ENCODE measurements around the gene LMAN2.
"Not testable (repeated sequence)": the region's sequence is repeated elsewhere in the genome, so short reads cannot be mapped to it uniquely, and the experiment has no call there.

LMAN2 gene

GRCh38 chr5:177362292-177362609 is 10.8 kb upstream of the LMAN2 start:
- POLR2A ChIA-PET = interaction anchor here (0.5 to 1.5 kb wide), 3 partner anchors 9 to 148 kb away, joined by 3 to 6 read pairs (median 6); partner anchors contain the start of genes DOK3 and LMAN2
- DNase-seq (ENCODE audit: extremely low spot score) = no peak
- CTCF ChIA-PET = interaction anchor here (1.0 to 35.5 kb wide), 8 partner anchors 10 to 249 kb away, joined by 3 to 734 read pairs (median 14); partner anchors contain the start of genes LMAN2 and SLC34A1
- no peak for TF ChIP-seq CTCF (IDR thresholded peaks at IDR 0.05; ENCODE audit: control extremely low read depth, extremely low read depth, low read depth, missing control alignments)

GRCh38 chr5:177361418-177362291 is 10.2 kb upstream of the LMAN2 start:
- ChIA-PET POLR2A (interaction anchor here (0.5 to 1.5 kb wide), 4 partner anchors 9 to 148 kb away, joined by 3 to 6 read pairs (median 6); partner anchors contain the start of genes DOK3 and LMAN2), CTCF (interaction anchor here (1.0 to 35.5 kb wide), 13 partner anchors 10 to 249 kb away, joined by 3 to 734 read pairs (median 3); partner anchors contain the start of genes LMAN2 and SLC34A1)
- DNase-seq (ENCODE audit: extremely low spot score) = no peak
- TF ChIP-seq CTCF (IDR thresholded peaks at IDR 0.05; ENCODE audit: control extremely low read depth, extremely low read depth, low read depth, missing control alignments) = no peak

- not testable (repeated sequence) for DNase-seq (ENCODE audit: extremely low spot score)
- CTCF ChIA-PET = interaction anchor here (1.0 to 35.5 kb wide), 12 partner anchors 17 to 248 kb away, joined by 3 to 734 read pairs (median 5); partner anchors contain the start of gene SLC34A1
- POLR2A ChIA-PET = interaction anchor here (0.6 kb wide), 1 partner anchor 12 kb away, joined by 6 read pairs; no protein-coding TSS in a partner anchor
Observed at GRCh38 chr5:177360740-177361139, 9.3 kb upstream of the LMAN2 start.

GRCh38 chr5:177359860-177360259 is 8.4 kb upstream of the LMAN2 start:
- CTCF ChIA-PET = interaction anchor here (1.2 to 35.5 kb wide), 6 partner anchors 16 to 247 kb away, joined by 4 to 734 read pairs (median 15); partner anchors contain the start of gene SLC34A1
- POLR2A ChIA-PET = no interaction called here
- no peak for TF ChIP-seq CTCF (IDR thresholded peaks at IDR 0.05; ENCODE audit: control extremely low read depth, extremely low read depth, low read depth, missing control alignments)
- no peak for DNase-seq (ENCODE audit: extremely low spot score)

GRCh38 chr5:177359451-177359851 is 8.0 kb upstream of the LMAN2 start:
- ChIA-PET POLR2A (no interaction called here), CTCF (interaction anchor here (1.2 to 35.5 kb wide), 8 partner anchors 17 to 246 kb away, joined by 3 to 734 read pairs (median 5); partner anchors contain the start of gene SLC34A1)
- no peak for TF ChIP-seq CTCF (IDR thresholded peaks at IDR 0.05; ENCODE audit: control extremely low read depth, extremely low read depth, low read depth, missing control alignments)
- no peak for DNase-seq (ENCODE audit: extremely low spot score)

- POLR2A ChIA-PET = interaction anchor here (0.5 to 0.9 kb wide), 3 partner anchors 31 to 71 kb away, joined by 4 to 12 read pairs (median 5); no protein-coding TSS in a partner anchor
- no peak for TF ChIP-seq CTCF (IDR thresholded peaks at IDR 0.05; ENCODE audit: control extremely low read depth, extremely low read depth, low read depth, missing control alignments)
- CTCF ChIA-PET = interaction anchor here (1.1 to 35.5 kb wide), 8 partner anchors 16 to 97 kb away, joined by 3 to 734 read pairs (median 4); partner anchors contain the start of gene SLC34A1
- no peak for DNase-seq (ENCODE audit: extremely low spot score)
Observed at GRCh38 chr5:177358370-177358819, 6.9 kb upstream of the LMAN2 start.

Data from GM10248 (cell line).